ENCODE data around the gene RER1.

RER1 gene

DNA sequence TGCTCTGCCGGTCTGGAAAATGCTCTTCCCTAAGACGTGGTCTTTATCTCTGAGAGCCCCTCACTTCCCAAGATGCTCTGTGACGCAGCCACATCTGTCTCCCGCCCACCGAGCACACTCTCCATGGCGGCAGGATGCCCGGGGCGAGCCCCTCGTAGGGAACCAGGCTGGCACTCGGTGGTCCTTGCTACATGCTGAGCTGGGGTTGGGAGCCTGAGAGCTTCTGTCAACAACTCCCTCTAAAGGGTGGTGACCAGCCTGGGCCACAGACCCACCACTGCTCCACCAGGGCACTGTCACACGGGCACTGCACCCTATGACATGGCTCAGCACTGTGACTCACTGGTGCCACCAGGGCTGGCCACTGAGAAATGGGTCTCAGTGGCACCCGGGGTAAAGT lies 18.1 kb downstream of the RER1 start:
- no peak for DNase-seq

DNA sequence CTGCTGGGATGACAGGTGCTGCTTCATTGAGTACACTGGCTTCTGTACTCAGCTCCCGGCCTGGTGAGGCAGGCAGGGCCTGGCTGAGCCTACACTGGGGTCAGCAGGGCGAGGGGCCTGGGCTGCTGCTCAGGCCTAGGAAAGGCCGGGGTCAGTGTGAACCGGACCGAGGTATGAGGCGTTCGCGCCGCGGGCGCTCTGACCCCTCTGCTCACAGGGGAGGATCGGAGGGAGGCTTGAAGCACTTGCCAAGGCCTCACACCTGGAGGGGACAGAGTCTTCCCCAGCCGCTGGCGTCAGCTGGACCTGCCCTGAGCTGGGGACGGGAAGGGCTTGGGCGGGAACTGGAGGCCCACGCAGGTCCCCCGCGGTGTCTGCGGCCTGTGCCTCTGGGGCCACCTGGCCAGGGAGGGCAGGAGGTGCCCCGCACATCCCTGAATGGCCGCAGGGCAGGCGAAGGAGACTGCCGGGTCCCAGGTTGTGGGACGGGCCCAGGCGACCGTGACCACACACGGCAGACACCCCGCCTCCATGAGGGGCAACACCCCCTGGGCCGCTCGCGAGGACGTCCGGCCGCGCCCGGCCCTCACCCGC lies 20.3 kb downstream of the RER1 start:
- DNase-seq = no peak

DNA sequence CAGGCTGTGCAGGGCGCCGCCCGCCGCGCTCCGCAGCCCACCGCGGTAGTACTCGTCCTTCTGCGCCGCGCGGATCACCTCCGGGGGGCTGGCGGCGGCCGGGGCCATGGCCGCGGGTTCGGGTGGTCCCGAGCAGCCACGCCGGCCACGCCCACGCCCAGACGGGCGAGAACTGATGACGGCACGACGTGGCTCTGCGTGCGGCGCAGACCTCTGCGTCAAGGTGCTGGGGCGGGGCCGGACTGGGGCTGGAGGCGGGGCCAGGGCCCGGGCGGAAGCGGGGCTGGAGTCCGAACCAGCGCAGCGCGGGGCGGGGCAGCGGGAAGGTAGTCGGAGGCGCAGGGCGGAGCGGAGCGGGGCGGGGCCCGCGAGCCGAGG lies 20.7 kb downstream of the RER1 start, which contains the start of gene PEX10:
TSS of gene PEX10 (minus strand) at position 170 of the 378 bp plus-strand sequence. CDS start at position 108, 62 bp downstream.
- peak; percentile 46 for DNase-seq

DNA sequence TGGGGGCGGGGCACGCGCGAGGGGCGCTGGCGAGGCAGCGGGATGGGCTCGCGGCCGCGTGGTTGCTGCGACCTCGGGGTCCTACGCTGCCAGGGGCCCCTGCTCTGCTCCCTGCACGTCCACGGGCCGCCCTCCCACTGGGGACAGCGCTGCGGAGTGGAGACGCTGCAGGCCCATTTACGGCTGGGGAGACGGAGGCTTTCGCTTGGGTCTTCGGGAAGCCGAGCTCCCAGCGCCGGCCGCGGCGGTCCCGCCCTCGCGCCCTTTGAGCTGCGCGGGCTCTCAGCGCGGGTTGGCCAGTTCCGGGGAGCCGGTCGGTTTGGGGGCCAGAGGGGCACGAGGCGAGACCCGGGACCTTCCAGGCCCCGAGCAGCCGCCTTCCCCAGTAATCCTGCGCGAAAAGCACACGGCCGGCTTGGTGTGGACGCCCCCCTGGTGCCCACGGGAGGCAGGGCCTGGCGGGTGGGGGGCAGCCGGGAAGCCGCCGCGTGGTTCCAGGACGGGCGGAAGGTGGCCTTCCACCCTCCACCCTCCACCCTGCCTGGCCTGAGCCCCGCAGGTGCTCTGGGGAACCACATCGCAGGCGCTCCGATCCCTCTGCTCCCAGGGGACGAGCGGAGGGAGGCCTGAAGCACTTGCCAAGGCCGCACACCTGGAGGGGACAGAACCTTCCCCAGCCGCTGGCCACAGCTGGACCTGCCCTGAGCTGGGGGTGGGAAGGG lies 21.3 kb downstream of the RER1 start:
- no peak for DNase-seq

DNA sequence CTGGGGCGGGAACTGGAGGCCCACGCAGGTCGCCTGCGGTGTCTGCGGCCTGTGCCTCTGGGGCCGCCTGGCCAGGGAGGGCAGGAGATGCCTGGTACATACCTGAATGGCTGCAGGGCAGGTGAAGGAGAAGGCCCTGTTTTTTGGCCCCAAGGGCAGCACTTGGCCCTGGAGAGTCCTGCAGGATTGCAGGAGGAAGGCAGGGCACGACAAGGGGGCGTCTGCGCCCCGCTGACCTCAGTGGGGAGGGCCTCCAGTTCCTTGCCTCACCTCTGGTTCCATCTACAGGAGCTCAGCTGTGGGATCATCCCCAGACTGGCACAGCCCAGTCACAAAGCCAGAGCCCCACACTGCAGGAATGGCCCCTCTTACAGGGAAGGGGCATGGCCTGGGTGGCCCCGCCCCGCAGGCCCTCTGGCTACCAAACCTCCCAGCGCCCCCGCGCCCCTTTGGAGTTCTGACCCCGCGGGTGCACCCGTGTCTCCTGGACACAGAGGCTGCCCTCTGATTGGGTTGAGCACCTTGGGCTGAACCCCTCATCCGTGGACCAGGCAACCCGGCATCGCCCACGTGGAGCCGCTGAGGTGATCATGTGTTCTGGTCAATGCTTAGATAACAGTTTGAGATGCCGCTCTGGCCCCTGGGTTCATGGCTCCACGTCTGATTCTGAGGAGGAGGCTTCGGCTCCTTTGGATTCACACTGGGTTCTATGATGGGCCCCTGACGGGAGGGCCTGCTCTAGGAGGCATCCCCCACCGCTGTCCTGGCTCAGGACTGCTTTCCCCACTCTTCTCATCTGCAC lies 22.1 kb downstream of the RER1 start:
- DNase-seq = no peak

DNA sequence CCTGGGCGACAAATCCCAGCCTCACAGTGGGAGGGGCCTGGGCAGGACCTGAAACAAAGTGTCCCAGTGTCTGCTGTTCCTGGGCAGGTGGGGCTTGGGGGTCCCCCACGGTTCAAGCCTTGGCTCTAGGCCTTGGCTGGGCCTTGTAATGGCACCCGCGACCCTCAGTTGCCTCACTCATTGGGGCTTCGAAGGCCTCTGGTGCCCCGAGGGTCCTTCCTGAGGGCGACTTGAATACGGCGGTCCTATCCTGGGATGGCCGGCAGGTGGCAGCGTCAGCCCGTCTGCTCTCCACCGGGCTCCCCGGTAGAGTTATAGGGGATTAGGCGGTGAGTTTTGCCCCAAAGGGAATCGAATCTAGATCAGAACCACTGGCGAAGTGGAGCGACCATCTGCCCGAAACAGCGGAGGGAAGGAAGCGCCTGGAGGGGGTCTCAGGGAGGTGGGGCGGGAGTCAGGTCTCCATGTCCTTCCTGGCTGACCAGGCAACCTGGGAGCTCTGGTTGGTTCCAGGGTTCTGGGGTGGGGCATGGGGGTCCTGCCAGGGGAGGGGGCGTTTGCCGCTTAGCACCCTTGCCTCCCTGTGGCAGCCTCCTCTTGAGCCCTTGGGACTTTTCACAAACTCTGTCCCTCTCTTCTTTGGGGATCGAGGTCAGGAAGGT lies 22.8 kb downstream of the RER1 start:
- DNase-seq = no peak

DNA sequence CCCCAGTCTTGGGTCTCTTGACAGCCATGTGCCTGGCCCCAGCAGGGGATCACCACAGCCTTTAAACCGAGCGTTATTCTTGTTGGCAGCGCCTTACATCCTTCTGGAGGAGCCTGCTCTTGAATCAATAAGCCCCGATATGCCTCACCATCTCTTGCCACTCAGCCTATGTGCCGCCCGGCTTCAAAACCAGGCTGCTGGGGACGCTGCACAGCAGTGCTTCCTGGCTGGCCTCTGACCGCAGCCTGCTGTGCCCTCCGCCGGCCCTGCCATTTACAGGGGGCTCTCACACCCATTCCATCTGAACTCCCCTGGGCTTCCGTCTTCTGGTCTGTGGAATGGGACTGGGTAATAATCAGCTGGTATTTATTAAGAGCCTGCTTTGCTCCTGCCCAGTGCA lies 23.7 kb downstream of the RER1 start:
- no peak for DNase-seq

DNA sequence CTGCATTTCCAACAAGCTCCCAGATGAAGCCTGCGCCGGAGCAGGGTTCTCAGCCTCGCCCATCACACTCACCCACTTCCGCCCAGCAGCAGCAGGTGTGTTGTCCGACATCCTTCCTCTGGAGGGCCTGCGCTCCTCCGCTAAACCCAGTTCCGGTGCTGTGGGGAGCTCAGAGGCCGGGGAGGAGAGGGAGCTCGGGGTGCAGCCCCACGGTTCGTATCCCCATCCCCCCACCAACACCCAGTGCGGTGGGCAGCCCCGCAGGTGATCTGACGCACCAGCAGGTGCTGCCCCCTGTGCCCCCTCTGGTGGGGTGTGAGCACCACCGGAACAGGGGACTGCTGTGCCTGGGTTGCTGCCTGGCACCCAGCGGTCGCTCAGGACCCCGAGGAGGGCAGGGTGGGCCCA lies 24.2 kb downstream of the RER1 start:
- DNase-seq = no peak

DNA sequence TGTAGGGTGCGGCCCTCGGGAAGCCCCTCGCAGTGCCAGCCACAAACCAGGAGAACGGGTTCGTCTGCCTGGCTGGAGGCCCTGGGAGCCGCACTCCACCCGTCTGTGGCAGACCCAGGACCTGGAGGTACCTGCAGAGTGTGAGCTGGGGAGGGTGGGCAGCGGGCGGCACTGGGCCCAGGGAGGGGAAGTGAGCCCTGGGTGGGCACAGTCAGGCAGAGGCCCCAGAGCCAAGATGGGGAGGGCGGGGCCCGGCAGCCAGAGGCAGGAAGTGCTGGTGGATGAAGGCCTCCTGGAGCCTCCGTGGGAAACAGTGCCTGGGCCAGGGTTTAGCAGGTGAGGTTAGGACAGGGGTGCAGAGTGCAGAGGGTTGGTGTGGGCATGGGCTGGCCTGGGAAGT lies 24.8 kb downstream of the RER1 start:
- DNase-seq = no peak

DNA sequence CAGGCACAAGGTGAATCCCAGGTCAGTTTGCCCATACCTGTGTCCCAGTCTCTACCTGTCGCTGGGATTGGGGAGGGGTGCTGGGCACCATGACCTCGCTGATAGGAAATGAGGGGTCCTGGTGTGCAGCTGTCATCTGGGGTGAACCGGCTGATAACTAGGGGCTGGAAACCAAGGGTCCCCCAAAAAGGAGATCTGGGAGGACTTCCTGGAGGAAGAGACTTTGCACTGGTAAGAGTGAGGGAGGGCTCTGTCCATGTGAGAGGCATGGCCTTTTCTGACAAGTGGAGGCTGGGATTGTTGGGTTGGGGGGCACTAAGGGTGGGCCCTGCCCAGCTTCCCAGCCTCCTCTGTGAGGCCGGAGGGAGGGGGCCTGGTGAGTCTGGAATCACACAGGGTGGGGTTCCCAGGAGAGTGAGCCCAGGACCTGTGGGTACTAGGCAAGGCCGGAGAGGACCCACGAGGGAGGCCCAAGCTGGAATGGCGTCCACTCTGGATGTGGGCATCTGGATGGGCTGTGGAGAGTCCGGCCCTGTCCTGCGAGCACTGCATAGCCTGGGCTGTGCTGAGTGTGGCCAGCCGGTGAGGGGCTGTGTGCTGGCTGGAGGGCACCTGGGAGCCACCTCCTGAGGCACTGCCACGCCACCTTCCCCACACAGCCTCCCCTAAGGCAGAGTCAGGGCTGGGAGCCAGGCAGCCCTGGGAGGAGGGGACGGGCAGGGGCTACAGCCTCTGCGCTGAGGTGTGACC lies 25.6 kb downstream of the RER1 start:
- DNase-seq = no peak

DNA sequence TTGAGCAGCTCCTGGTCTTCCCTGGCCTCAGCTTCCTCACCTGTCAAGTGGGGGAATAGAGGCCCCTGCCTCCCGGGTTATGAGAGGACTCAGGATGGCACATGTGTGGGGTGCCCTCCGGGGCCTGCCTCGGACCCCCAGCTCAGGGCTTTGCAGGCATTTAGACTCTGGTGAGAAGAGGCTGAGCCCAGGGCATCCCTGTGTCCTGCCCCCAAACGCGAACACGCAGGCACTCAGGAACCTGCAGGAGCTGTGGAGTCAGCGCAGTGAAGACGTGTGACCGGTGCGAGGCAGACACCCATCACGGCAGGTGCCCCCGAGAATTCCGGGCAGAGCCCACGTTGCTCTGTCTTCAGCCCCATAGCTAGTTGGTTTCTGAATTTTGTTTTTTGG lies 26.2 kb downstream of the RER1 start:
- no peak for DNase-seq

DNA sequence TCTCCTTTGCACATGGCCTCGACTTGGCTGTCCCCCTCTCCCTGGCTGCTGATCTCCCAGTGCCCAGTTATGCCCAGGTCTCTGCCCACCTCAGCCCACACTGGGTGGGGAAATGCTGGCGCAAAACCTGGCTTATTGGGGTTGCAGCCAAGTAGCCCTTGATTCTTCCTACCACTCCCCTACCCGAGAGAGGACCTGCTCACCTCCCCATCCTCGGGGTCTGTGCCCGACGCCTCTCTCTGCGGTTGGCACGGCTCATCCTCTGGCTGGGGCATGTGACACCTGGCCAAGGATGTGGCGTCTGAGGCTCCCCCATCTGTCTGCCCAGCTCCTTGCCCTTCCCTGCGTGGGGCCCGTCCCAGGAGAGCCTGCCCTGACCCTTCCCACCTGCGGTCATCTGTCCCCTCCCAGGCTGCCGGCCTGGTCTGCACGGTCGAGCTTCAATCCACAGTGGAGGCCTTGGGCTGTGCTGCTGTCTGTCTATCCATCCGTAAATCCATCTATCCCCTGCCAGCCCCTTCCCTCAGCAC lies 27.2 kb downstream of the RER1 start:
- no peak for DNase-seq

DNA sequence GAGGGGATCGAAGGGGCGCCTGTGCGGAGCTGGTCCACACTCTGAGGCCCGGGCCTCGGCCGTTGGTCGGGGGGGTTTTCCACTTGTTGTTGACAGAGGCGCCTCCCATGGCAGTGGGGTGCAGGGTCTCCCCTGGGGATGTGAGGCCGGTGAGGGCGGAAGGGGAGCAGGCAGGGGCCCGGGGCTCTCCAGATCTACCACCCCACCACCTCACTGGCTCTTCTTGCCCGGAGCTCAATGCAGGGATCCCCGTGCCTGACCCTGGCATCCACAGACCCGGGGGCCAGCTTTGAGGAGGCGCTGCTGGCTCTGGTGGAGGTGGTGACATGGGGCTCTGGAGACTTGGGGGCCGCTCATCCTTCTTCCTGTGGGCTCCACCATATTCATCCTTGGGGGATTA lies 27.8 kb downstream of the RER1 start:
- no peak for DNase-seq

DNA sequence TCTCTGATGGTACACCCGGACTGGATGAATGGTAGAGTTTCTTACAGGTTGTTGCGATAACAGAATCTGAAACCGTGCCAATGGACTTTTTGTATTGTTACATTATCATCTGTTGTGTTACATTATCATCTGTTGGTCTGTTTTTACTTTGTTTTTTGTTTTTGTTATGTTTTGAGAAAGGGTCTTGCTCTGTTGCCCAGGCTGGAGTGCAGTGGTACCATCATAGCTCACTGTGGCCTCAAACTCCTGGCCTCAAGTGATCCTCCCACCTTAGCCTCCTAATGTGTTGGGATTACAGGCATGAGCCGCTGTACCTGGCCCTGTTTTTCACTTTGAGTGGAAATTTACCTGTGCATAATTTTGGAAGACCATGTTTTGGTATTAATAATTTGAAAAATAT lies 30.9 kb downstream of the RER1 start:
- DNase-seq = no peak

DNA sequence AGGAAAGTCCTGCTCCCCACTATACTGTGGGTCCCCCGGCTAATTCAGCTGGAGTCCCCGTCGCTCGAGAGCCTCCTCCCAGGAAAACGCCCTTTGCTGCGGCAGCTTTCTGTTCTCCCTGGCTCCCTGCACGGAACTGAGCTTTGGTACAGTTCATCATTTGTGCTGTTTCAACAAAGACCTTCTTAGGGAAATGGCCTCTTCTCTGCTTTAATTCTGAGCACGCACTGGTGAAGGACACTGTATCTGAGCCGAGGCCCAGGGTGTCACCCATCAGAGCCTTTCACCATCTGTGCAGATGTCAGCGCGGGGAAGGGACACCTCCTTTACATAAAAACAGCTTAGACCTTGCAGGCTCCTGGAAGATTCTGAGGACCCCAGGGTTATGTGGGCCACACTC lies 34.3 kb downstream of the RER1 start:
- DNase-seq = no peak

DNA sequence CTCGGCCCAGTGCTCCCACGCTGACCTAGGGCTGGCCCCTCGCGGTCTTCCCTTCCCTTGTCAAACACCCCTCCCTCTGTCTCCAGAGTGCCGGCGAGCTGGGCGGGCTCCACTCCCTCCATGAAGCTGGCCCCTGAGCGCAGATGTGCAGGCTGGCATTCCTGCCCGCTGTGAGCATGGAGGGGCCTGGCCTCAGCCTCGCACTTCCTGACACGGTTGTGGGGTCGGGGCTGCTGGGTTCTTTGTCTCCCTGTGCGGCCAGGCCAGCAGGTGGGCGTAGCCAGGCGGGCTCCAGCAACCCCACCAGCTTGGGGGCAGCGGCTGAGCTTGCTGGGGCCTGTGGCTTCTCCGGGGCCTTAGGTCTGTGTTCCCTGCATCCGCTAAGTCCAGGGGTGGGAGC lies 34.9 kb downstream of the RER1 start:
- DNase-seq = no peak

DNA sequence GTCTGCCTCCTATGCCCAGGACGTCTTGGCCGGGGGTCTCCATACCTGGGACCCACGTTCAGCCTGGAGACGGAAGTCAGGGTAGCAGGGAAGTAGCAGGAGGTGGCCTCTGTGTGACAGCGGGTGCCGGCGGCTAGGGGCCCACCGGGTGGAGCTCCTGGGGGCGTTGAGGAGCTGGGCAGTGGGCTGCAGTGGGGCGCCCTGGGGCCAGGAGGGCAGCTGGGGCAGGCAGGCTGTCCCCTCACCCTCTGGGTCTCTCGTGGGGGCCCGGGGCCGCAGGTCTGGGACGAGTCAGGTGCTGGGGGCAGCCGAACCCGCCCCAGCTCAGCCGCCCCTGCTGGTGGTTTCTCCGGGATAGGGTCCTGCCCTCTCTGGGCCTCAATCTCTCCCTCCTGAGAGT lies 35.4 kb downstream of the RER1 start:
- DNase-seq = no peak

DNA sequence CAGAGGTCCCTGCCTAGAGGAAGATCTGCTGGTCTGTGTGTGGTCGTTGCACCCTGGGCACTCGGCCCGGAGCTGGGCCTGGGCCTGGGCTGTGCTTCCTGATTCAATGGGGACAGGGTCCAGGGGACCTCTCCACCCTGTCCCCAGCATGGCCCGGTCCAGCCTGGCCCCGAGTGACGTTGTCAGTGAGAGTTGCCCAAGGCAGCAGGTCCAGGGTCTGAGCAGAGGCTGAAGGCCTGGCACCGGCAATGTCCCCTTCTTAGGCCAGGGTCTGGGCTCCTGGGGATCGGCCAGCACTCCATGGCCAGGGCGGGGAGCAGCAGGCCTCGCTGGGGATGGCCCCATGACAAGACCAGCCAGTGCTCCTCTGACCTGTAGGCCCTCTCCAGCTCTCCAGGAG lies 36.3 kb downstream of the RER1 start:
- no peak for DNase-seq

DNA sequence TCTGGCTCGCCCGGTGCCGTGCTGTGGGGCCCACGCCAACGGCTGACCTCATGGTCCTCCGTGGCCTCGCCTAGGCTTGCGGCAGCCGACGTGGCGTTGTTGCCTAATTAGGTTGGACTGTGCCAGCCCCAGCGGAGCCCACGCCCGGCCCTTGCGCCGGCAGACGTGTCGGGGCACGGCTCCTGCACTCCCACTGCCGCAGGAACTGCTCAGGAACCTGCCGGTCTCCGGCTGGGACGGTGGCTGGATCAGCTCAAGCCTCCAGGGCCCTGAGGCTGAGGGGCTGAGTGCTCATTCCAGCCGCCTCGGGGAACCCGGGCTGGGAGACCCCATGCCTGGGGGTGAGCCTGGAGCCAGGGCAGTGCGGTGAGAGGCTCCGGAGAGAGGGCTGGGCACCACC lies 36.8 kb downstream of the RER1 start:
- DNase-seq = no peak

DNA sequence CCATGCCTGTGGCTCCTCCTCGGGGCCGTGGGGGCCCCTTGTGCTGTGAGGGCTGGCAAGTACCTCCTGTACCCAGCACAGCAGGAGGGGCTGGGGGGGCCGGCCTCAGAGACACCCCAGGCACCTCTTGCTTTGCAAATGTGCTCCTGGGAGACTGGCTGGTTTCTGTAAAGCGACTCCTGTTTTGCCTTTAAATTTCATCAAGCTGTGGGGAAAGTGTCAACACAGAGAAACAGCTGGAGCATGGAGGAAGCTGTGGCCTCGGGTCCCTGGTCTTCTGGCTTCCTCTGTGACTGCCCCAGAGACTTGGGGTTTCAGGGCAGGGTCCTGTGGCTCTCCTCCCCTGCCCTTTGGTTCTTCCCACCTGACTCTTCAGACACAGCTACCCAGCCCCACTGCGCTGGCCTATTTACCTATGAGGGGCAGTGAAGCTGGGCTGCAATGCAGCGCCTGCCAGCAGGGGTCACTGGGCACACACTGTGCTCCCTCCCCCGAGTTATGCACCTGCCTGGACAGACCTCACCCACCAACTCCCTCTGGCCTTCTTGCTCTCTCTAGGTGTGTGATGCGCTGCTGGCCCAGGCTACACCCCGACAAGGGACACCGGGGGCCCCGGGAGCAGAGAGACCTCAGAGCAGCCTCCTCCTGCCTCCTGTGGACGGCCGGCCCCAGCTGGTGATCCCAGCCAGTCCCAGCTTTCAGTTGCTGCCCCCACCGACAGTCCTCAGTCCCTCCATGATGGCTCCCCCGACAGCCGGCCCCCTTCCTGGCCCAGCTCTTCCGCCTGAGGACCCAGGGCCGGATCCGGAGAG lies 38.3 kb downstream of the RER1 start:
- no peak for DNase-seq

DNA sequence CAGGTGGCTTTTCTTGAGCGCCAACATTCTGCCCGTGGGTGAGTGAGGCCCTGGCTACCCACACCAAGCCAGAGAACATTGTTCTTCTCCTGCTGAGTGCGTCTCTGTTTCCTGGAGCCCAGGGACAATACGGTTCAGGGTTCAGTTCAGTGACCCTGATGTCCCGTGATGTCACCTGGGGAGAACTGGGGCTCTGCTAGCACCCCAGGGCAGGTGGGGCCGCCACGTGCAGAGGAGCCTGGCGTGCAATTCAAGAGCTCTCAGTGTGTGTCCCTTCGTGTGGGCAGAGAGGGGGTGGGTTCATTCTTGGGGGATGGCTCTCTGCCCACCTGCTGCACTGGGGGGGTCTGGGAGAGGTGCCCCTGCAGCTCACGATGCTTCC lies 38.9 kb downstream of the RER1 start:
- no peak for DNase-seq

DNA sequence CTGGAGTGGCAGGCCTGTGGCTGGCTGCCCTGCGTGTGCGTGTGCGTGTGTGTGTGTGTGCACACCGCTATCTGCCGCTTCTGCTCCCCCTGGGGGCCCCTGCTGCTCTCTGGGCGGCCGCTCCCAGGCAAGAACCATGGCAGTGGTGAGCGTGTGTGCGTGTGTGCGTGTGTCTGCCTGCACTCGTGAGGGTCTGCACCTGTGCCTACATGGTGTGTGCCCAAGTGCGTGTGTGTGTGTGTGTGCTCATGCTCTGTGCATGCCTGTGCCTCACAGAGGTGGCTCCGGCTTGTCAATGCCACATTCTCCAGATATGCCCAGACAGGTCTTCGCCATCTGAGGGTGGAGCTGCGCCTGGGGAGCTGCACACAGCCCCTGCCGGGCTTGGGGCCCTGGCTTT lies 39.5 kb downstream of the RER1 start:
- DNase-seq = no peak
